NCI-H1092 treated with DMSO at 0.1 percent for 48 hours (cell line): ENCODE results near the gene MARS1.
A peak's percentile ranks its signal among the peaks of the same experiment; 100 is the strongest.
"Not testable (repeated sequence)": the region's sequence is repeated elsewhere in the genome, so short reads cannot be mapped to it uniquely, and the experiment has no call there.

Experiments used
- DNase-seq: peaks from one replicate; lab custom pipeline; 2025; lab: John Stamatoyannopoulos, UW

MARS1 gene

DNA sequence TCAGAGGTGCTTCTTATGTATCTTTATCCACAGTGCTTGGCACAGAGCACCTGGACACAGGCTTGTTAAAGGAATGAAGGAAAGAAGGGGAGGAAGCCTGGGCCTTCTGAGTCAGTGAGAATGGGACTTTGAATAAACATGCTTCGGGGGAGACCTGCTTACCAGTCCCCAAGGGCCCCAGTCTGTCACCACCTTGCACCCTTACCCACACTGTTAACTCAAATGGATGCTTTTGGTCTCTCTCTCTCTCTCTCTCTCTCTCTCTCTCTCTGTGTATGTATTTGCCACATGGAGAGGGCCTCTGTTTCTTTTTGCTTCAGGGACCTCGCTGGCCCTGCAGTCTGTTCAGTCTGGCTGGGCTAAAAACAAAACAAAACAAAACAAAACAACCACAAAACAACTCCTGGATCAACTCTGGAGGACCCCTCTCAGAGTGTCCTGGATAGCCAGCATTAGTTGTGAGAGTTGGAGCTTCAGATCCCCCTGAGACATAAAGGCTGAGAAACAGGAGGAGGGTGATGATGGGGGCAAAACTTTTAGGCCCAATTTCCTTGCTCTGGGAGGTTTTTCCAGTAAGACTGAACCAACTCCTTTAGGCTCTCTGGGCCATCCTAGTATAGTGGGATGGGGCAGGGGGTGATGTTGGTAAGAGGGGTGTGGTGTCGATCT is 63.9 kb downstream of the MARS1 start:
- DNase-seq: no peak

DNA sequence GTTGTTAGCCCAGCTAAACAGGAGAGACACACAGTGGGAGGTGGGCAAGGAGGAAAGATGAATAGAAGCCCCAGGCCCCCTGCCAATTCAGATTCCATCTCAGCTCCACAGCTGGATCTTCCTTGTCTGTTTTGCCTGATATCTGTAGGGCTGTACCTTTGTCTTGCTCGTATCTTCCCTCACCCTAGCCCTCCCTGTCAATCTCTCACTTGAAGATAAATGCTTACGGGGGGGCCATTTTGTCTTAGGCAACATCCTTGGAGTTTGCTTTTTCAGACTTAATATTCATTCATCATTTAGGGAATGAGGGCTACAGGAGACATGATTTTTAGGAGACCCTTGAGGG is 64.4 kb downstream of the MARS1 start:
- DNase-seq: no peak

DNA sequence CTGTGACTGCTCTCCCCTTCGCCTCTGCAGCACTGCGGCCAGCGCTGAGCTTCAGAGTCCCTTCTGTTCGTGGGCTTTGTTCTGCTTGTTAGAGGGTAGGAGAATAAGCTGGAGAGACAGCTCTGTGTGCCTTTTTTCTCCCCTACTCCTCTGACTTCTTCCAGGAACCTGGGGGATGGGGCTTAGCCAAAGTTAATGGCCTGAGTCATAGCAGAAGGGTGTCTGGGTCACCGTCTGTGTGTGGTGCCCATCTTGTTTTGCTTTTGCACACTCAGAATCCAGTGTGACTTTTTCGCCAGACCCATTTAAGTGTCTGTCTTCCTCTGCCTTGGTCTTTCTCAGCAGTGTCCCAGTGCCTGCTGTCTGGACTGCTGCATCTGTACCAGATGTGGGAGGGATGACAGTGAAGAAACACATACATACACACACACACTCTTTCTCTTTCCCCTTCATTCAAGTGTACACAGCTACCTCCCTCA is 65.0 kb downstream of the MARS1 start:
- DNase-seq: no peak

DNA sequence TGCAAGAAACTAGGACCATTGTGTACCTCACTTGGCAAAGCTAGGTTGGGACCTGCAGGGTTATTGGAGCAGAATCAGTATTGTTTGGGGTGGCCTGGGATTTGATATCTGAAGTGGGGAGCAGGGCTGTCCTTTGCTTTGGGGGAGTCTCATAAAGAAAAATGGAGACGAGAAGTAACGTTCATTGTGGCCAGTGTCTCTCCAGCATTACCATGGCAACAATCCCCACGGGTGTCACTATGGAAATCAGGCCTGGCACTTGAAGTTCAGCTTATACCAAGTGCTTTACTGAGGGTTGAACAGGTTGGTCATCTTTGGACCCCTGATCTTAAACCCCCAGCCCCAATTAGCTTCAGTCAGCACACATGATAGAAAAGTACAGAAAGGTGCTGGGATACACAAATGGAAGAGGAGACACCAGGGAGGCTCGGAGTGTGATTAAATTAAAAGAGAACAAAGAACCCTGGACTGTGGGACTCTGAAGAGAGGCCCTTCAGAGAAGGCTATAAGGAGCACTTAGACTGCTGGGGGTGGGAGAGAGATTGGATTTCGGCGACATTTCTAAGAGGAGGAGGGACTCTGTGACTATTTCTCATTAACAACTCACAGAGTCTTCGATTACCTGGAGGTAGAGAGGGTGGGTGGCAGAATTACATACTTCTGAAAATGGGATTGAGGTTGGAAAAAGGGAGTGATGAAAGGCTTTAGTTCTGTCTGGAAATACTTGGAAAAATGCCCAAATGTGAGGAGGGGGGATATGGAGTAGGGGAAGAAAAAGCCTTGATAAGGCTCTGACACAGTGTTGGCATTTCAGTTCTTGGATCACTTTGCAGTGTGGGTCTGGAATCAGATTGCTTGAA is 65.7 kb downstream of the MARS1 start:
- peak; percentile 64 for DNase-seq

DNA sequence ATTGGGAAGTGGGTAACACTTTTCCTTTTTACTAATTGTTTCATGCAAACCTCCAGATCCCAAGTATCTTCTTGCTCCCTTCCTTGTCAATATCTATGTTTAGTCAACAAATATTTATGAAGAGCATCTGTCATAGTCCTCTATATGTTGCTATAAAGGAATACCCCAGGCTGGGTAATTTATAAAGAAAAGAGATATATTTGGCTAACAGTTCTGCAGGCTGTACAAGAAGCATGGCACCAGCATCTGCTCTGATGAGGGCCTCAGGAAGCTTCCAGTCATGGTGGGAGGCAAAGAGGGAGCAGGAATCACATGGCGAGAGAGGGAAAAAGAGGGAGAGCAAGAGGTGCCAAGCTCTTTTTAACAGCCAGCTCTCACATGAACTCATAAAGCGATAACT is 66.6 kb downstream of the MARS1 start:
- no peak for DNase-seq

DNA sequence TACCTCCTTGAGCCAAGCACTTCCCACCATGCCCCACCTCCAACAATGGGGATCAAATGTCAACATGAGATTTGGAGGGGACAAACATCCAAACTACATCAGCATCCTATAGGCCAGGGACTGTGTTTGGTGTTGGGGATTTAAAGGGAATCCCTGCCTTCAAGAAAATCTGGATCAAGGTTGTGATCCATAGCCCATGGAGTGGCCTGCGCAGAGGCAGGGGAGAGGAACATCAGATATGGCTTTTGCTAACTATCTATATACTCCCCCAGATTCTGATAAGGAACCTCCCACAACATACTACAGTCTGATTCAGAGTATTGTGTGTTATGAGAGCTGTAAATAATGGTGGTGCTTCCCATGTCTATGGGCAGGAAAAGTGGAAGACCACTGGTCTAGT is 67.0 kb downstream of the MARS1 start:
- DNase-seq: no peak

DNA sequence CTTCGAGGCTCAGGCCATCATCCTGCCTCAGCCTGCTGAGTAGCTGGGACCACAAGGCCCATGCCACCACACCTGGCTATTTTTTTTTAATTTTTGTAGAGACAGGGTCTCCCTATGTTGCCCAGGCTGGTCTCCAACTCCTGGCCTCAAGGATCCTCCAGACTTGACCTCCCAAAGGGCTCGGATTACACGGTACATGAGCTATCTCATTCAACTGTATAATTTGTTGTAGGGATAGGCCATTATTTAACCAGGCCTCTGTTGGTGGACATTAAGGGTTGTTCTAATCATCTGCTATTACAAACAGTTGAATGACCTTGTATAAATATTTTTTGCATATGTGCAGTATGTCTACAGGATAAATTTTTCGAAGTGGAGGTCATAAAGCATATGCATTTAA is 71.0 kb downstream of the MARS1 start:
- no peak for DNase-seq

DNA sequence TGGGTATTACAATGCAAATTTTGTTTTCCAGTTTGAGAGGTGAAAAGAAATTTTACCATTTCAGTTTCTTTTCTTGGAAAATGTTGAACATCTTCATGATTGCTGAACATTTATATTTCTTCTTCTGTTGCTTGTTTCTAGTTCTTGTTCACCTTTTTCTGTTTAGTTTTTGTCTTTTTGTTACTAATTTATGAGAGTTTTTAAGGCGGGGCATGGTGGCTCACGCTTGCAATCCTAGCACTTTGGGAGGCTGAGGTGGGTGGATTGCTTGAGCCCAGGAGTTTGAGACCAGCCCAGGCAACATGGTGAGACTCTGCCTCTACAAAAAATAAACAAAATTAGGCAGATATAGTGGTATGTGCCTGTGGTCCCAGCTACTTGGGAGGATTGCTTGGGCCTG is 72.6 kb downstream of the MARS1 start:
- no peak for DNase-seq

DNA sequence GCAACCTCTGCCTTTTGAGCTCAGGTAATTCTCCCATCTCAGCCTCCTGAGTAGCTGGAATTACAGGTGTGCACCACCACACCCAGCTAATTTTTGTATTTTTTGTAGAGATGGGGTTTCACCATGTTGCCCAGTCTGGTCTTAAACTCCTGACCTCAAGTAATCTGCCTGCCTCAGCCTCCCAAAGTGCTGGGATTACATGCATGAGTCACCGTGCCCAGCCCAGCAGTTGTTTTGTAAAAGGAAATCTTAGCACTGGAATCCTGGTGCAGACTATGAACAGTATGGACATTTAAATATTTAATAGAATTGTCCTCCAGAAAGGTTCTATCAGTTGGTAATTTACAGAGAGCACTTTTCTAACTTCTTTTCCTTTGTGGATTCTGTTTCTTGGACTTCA is 73.2 kb downstream of the MARS1 start:
- not testable (repeated sequence) for DNase-seq

DNA sequence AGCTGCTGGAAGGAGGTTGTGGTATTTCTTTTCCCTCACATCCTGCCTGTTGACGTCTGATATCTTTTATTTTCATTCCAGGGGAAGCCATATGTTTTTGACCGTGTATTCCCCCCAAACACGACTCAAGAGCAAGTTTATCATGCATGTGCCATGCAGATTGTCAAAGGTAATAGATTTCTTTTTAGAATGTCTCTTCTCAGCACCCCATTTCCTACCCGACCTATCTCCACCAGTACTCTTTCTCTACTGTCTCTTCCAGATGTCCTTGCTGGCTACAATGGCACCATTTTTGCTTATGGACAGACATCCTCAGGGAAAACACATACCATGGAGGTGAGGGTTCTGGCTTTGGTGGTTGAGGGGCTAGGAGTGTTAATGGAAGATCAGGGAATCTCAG is 75.5 kb downstream of the MARS1 start:
- DNase-seq: no peak

DNA sequence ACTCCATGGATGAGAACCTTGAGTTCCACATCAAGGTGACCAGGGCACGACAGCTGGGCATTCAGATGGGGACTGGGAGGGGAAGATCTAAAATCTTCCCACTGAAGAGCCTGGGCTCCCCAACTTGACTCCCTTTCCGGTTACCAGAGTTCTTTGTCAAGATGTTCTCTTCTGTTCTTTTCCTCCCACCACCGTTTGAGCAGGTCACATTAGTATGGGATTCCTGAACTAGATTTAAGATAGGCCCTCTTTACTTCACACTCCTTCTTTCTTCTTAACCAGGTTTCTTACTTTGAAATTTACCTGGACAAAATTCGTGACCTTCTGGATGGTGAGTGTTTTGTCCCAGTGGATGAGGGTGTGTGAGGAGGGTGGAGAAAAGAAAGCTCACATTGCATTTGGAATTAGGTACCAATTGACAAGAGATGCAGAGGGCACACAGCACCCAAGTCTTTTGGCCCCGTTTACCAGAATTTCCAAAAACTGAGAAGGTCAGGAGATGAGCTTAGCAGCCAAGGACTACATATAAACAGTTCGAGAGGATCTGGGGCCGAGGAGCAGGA is 76.4 kb downstream of the MARS1 start:
- DNase-seq: no peak
